Activated CD8-positive, alpha-beta memory T cell treated with anti-CD3 and anti-CD28 coated beads for 1 hour (primary cell): ENCODE data around the gene TOP2A.

Source experiments
- DNase-seq, 2 donors: peaks; one replicate each; pipeline ENCODE4 v3.0.0-alpha.2; 2020; ENCODE audit warnings: low read depth in 1 of 2; ENCODE audit errors: extremely low read depth in 1 of 2

TOP2A gene

GRCh38 chr17:40452921-40453378, 35.3 kb upstream of the TOP2A start:
- DNase-seq, result no peak

GRCh38 chr17:40452216-40452787, 34.6 kb upstream of the TOP2A start:
- DNase-seq, result no peak

- no peak for DNase-seq
Observed at GRCh38 chr17:40451420-40451819, 33.7 kb upstream of the TOP2A start.

GRCh38 chr17:40450175-40450574, 32.5 kb upstream of the TOP2A start:
- peak in 1 of 2 donors; percentile 19 for DNase-seq

- no peak for DNase-seq
Observed at GRCh38 chr17:40448639-40449261, 31.1 kb upstream of the TOP2A start.

- no peak for DNase-seq
Observed at GRCh38 chr17:40448213-40448638, 30.5 kb upstream of the TOP2A start.

GRCh38 chr17:40447806-40448205, 30.1 kb upstream of the TOP2A start:
- no peak for DNase-seq

- no peak for DNase-seq
Observed at GRCh38 chr17:40447148-40447644, 29.5 kb upstream of the TOP2A start.

- no peak for DNase-seq
Observed at GRCh38 chr17:40445751-40446468, 28.2 kb upstream of the TOP2A start.

- DNase-seq, result no peak
Observed at GRCh38 chr17:40443988-40444899, 26.5 kb upstream of the TOP2A start.

GRCh38 chr17:40443196-40443987, 25.7 kb upstream of the TOP2A start, which contains the start of gene IGFBP4:
Gene IGFBP4 (plus strand): TSS chr17:40443450. CDS start chr17:40443736, 286 bp downstream.
- peak in 1 of 2 donors; percentile 53 for DNase-seq

GRCh38 chr17:40442392-40443195, 24.9 kb upstream of the TOP2A start:
- DNase-seq, result no peak

- no peak for DNase-seq
Observed at GRCh38 chr17:40440166-40440565, 22.5 kb upstream of the TOP2A start.

GRCh38 chr17:40437095-40437732, 19.5 kb upstream of the TOP2A start:
- DNase-seq, result no peak

GRCh38 chr17:40436636-40437035, 18.9 kb upstream of the TOP2A start:
- DNase-seq, result no peak

- no peak for DNase-seq
Observed at GRCh38 chr17:40433551-40434415, 16.1 kb upstream of the TOP2A start.

GRCh38 chr17:40432864-40433528, 15.3 kb upstream of the TOP2A start:
- no peak for DNase-seq
